Suprapubic skin (tissue), 4 donors: ENCODE results near the gene JAK1. TPM values are rescaled to one million over a fixed set of nuclear protein-coding genes. Genes with fewer than 3 reads are reported as not detected.

Source experiments
- DNase-seq, 2 donors: peaks; one replicate each; pipeline ENCODE4 v3.0.0-alpha.2; 2019; ENCODE audit warnings: low spot score in 2 of 2
- H3K27ac ChIP-seq: fragments of 200-600 bp; sonication (generic); one replicate; pipeline ENCODE4 v1.5.1; 2019
- H3K27me3 ChIP-seq: fragments of 200-600 bp; sonication (generic); one replicate; pipeline ENCODE4 v1.5.1; 2019
- H3K36me3 ChIP-seq: fragments of 200-600 bp; sonication (generic); one replicate; pipeline ENCODE4 v1.5.1; 2019
- H3K4me1 ChIP-seq: fragments of 200-600 bp; sonication (generic); one replicate; pipeline ENCODE4 v1.5.1; 2019
- H3K4me3 ChIP-seq: fragments of 200-600 bp; sonication (generic); one replicate; pipeline ENCODE4 v1.5.1; 2019; ENCODE audit warnings: mild to moderate bottlenecking
- H3K9me3 ChIP-seq: fragments of 200-600 bp; sonication (generic); one replicate; pipeline ENCODE4 v1.5.1; 2019
- EP300 ChIP-seq: sonication (generic); formaldehyde crosslinking; IDR thresholded peaks from one replicate; pipeline ENCODE4 v1.6.1; 2017; ENCODE audit warnings: antibody characterized with exemption
- POLR2A ChIP-seq, 2 donors: fragments of 450-650 bp; IDR thresholded peaks; one replicate each; pipeline ENCODE4 v1.6.1; 2017; ENCODE audit warnings: antibody characterized with exemption in 2 of 2, mild to moderate bottlenecking in 2 of 2, moderate library complexity in 2 of 2
- POLR2AphosphoS5 ChIP-seq, 3 donors: sonication (generic); formaldehyde crosslinking; IDR thresholded peaks; one replicate each; pipeline ENCODE4 v1.6.1; 2017; ENCODE audit warnings: antibody characterized with exemption in 3 of 3
- whole genome bisulfite sequencing: methylation state at CpG from one replicate; pipeline ENCODE4 v1.1.5; 2018; 5-methylcytosine and 5-hydroxymethylcytosine counted together
- total RNA-seq, 4 donors: library from RNA; depleted of rRNA; stranded (reverse); fragments of >200 nt; gene quantifications; one replicate each; pipeline ENCODE4 v1.1.0, GENCODE V29; 2016
- TF ChIP-seq, protein P1 (sequence below), 2 donors: fragments of 200-600 bp in 1 of 2; fragments of 450-650 bp in 1 of 2; sonication (generic) in 1 of 2; IDR thresholded peaks; one replicate each; pipeline ENCODE4 v1.5.1; 2016 to 2019; ENCODE audit warnings: antibody characterized with exemption in 2 of 2, mild to moderate bottlenecking in 1 of 2, moderate library complexity in 1 of 2

The JAK1 gene
- total RNA-seq, 4 donors from 2014 or later: 99.0 to 169 (median 127) TPM

DNA sequence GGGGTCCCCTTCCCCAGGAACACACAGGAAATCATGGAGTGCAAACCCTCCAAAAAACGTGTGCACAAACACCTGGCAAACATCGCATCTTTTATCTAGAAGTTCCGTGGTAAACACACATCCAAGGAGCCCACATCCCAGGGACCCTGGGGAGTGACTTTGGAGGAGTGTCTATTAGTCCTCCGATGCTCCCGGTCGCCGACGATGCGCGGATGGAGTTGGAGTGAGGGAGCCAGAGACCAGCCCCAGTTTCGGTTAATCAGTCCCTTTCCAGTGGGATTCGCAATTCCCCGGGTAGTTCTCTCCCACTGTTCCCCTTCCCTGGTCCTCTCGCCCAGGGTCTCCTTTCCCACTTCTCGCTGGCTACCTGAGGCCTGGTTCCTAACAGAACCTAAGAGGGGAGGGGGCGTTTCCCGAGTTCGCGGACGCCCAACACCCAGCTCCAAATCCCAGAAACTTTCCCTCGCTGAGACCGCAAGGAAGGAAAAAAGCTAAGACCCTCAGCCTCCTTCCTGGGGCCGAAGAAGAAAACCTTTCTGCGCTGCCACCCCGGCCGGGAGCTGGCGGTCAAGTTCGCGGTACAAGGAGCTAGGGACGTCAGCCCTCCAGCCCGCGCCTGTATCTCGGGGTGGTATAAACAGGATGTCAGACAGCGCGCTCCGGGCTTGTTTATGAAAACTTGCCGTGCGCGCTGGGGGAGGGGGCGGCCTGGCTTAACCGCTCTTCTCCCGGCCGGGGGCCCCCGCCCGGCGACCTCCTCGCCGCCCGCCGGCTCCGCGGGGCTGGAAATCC, 787 bp downstream of the JAK1 start:
- Histone ChIP-seq H3K4me1 (peaks cover 44% of the 10 kb centered on the region), H3K27ac (peak overlapping the region; percentile 97), H3K36me3 (no peaks in the 10 kb centered on the region), H3K27me3 (no peaks in the 10 kb centered on the region), H3K9me3 (no peaks in the 10 kb centered on the region), H3K4me3 (peak overlapping the region; percentile 87)
- no peak for TF ChIP-seq POLR2A (IDR thresholded peaks at IDR 0.05)
- 1% methylated on average over 26 of the region's 52 CpGs for WGBS
- DNase-seq: peak; percentile 84 to 88

DNA sequence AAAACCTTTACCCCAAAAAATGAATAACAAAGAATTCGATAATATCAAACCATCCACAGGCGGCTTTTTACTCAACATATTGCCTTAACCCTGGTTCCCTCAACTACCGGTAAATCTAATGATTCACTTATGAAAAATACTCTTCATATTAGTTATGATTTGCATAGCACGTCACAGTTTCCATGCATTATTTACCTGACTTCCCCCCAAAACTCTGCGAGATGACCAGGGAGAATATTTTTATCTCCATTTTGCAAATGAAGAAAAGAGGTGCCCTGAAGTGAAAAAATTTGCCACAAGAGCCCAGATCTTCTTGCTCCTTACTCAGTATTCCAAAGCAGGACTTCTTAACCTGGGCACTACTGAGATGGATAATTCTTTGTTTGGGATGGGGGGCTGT, 2.9 kb downstream of the JAK1 start:
- Histone ChIP-seq H3K9me3 (no peaks in the 10 kb centered on the region), H3K27ac (no peak overlapping the region), H3K4me1 (peaks cover 47% of the 10 kb centered on the region), H3K4me3 (no peak overlapping the region), H3K36me3 (no peaks in the 10 kb centered on the region), H3K27me3 (no peaks in the 10 kb centered on the region)
- WGBS: 81% methylated on average over 5 of the region's 5 CpGs
- DNase-seq: no peak
- TF ChIP-seq POLR2A (IDR thresholded peaks at IDR 0.05): no peak
- TF ChIP-seq EP300: no peak

DNA sequence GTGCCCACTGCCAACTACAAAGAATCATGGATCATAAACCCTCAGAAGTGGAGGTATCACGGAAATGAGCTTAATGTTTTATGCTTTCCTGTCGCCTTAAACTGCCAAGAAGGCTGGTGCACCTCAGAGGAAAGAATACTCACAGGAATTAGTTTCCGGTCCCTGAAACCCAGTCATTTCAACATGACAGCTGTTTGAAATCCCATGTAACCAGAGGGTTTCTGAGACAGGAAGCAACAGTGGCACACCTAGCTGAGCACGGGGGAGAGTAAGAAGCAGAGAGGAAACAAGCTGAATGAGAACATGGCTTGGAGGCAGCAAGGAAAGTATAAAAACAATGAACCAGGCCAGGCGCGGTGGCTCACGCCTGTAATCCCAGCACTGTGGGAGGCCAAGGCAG, 3.9 kb downstream of the JAK1 start:
- 44% methylated on average over 7 of the region's 7 CpGs for WGBS
- H3K27ac ChIP-seq: no peak overlapping the region
- TF ChIP-seq POLR2A (IDR thresholded peaks at IDR 0.05) (no peak), POLR2AphosphoS5 (IDR thresholded peaks at IDR 0.05) (no peak), EP300 (no peak)
- TF ChIP-seq, protein P1, sequence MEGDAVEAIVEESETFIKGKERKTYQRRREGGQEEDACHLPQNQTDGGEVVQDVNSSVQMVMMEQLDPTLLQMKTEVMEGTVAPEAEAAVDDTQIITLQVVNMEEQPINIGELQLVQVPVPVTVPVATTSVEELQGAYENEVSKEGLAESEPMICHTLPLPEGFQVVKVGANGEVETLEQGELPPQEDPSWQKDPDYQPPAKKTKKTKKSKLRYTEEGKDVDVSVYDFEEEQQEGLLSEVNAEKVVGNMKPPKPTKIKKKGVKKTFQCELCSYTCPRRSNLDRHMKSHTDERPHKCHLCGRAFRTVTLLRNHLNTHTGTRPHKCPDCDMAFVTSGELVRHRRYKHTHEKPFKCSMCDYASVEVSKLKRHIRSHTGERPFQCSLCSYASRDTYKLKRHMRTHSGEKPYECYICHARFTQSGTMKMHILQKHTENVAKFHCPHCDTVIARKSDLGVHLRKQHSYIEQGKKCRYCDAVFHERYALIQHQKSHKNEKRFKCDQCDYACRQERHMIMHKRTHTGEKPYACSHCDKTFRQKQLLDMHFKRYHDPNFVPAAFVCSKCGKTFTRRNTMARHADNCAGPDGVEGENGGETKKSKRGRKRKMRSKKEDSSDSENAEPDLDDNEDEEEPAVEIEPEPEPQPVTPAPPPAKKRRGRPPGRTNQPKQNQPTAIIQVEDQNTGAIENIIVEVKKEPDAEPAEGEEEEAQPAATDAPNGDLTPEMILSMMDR (IDR thresholded peaks at IDR 0.05): no peak
- H3K4me3 ChIP-seq: no peak overlapping the region
- no peaks in the 10 kb centered on the region for H3K27me3 ChIP-seq
- no peak for DNase-seq
- H3K4me1 ChIP-seq: peaks cover 47% of the 10 kb centered on the region
- no peaks in the 10 kb centered on the region for H3K9me3 ChIP-seq
- H3K36me3 ChIP-seq: no peaks in the 10 kb centered on the region

DNA sequence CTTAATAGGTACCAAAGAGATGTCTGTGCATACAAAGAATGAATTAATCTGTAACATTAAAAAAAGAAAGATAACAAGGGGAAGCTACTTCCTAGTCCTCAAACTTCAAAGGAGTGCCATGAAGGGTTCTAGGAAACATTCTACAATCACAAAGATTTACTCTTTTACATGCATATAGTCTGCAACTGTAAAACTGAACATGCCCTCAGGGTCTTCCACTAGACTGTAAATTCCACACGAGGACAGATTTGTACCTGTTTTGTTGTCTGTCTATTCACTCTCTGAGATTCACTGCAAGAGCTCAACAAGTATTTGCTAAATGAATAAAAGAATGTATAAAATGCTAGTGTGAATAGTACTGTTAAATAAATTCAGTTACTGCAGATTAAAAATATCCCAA, 4.4 kb downstream of the JAK1 start:
- Histone ChIP-seq H3K27ac (no peak overlapping the region), H3K27me3 (no peaks in the 10 kb centered on the region), H3K36me3 (no peaks in the 10 kb centered on the region), H3K9me3 (no peaks in the 10 kb centered on the region), H3K4me1 (peaks cover 46% of the 10 kb centered on the region), H3K4me3 (no peak overlapping the region)
- DNase-seq: no peak
- no peak for TF ChIP-seq POLR2A (IDR thresholded peaks at IDR 0.05)
- TF ChIP-seq, protein P1 (IDR thresholded peaks at IDR 0.05): no peak
- no peak for TF ChIP-seq POLR2AphosphoS5 (IDR thresholded peaks at IDR 0.05)
- no peak for TF ChIP-seq EP300
- WGBS: 38% methylated on average over 1 of the region's 1 CpG

DNA sequence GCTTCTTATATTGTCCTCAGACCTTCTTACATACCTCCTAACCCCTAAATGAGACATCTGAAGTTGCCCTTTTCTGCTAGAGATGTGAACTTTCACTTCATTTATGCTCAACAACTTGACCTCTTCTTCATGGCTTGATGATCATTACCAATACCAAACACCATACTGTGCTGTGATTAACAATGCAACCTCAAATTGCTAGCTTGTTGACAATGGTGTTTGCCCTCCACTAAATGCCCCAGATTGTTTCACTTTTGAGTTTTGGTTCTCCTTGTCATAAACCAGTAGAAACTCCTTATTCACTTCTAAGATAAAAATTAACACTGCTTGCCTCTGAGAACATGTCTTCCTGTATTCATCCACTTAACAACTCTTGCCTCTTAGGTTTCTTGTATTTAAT, 5.6 kb downstream of the JAK1 start:
- H3K4me1 ChIP-seq: peaks cover 51% of the 10 kb centered on the region
- H3K27me3 ChIP-seq: no peaks in the 10 kb centered on the region
- TF ChIP-seq EP300 (no peak), POLR2A (IDR thresholded peaks at IDR 0.05) (no peak), POLR2AphosphoS5 (IDR thresholded peaks at IDR 0.05) (no peak)
- TF ChIP-seq, protein P1 (IDR thresholded peaks at IDR 0.05): no peak

DNA sequence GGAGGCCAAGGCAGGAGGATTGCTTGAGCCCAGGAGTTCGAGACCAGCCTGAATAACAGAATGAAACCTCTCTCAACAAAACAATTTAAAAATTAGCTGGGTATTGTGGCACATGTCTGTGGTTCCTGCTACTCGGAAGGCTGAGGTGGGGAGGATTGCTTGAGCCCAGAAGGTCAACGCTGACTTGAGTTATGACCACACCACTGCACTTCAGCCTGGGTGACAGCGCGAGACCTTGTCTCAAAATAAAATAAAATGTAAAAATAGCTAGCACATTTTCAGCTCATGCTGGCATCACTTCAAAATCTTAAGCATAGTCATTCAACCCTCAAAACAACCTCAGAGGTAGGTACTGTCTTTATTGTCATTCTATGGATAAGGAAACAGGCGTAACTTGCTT, 6.4 kb downstream of the JAK1 start:
- no peak for DNase-seq
- no peak overlapping the region for H3K27ac ChIP-seq
- H3K36me3 ChIP-seq: no peaks in the 10 kb centered on the region
- peaks cover 54% of the 10 kb centered on the region for H3K4me1 ChIP-seq
- no peaks in the 10 kb centered on the region for H3K9me3 ChIP-seq
- no peak for TF ChIP-seq POLR2A (IDR thresholded peaks at IDR 0.05)
- TF ChIP-seq, protein P1 (IDR thresholded peaks at IDR 0.05): no peak
- TF ChIP-seq EP300: no peak
- TF ChIP-seq POLR2AphosphoS5 (IDR thresholded peaks at IDR 0.05): no peak
- WGBS: 83% methylated on average over 6 of the region's 6 CpGs
- H3K27me3 ChIP-seq: no peaks in the 10 kb centered on the region
- H3K4me3 ChIP-seq: no peak overlapping the region

More for the DNA sequence above, 5.6 kb downstream of the JAK1 start:
- Histone ChIP-seq H3K9me3 (no peaks in the 10 kb centered on the region), H3K4me3 (no peak overlapping the region), H3K27ac (no peak overlapping the region), H3K36me3 (no peaks in the 10 kb centered on the region)
- DNase-seq: no peak
